ENCODE measurements around the gene ANKRD34A. TPM values are rescaled to one million over a fixed set of nuclear protein-coding genes. Genes with fewer than 3 reads are reported as not detected.
"Not testable (repeated sequence)": the region's sequence is repeated elsewhere in the genome, so short reads cannot be mapped to it uniquely, and the experiment has no call there.

ANKRD34A gene
- total and polyA plus RNA-seq, 4 donors: 0.06 to 0.17 (median 0.13) TPM; not detected in 1

DNA sequence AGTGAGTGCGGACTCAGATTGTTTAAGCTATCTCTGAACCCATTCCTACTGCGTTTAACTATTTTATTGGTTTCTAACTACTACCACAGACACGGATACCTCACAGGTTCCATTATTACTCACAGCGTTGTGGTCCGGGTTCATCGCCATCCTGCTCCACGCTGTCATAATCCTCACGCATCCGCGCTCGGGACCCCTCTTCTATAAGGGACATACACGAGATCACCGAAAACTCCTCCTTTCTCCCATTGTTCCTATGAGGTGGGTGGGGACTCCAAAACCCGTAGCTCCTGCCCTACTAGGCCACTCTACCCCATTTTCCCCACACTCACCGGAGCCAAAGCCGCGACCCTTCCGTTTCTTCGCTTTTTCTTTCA, 37.7 kb downstream of the ANKRD34A start:
- H3K27ac ChIP-seq (ENCODE audit: low read depth in 1 of 2, low read length in 2 of 2): peak overlapping the region; percentile 95 to 96
- peak overlapping the region; percentile 92 to 100 for H3K9ac ChIP-seq (ENCODE audit: low read depth in 1 of 2, low read length in 2 of 2)
- H3K4me1 ChIP-seq (ENCODE audit: control insufficient read depth in 4 of 4, insufficient read depth in 4 of 4, low read length in 3 of 4): peaks cover 0 to 9% (median 6%) of the 10 kb centered on the region in 4 donors
- H3K4me3 ChIP-seq (ENCODE audit: low read depth in 1 of 3, low read length in 3 of 3): peak overlapping the region; percentile 66 to 96 (median 88)
- 9% methylated on average over 19 of the region's 19 CpGs for WGBS
- TF ChIP-seq CTCF (IDR thresholded peaks at IDR 0.05; ENCODE audit: low read depth, low read length, missing input control) (no peak), NR2F2 (IDR thresholded peaks at IDR 0.05) (no peak), RAD21 (IDR thresholded peaks at IDR 0.05) (no peak), FOXA1 (IDR thresholded peaks at IDR 0.05) (no peak), SP1 (IDR thresholded peaks at IDR 0.05) (no peak), EGR1 (IDR thresholded peaks at IDR 0.05; ENCODE audit: low read depth in 2 of 2) (no peak), JUND (IDR thresholded peaks at IDR 0.05) (no peak), HNF4G (IDR thresholded peaks at IDR 0.05) (no peak), RXRA (IDR thresholded peaks at IDR 0.05) (no peak), GABPA (IDR thresholded peaks at IDR 0.05 in 1 of 2, conservative IDR thresholded peaks at IDR 0.05 in 1 of 2) (no peak), HNF4A (conservative IDR thresholded peaks at IDR 0.05) (no peak)
- TF ChIP-seq, protein P1, sequence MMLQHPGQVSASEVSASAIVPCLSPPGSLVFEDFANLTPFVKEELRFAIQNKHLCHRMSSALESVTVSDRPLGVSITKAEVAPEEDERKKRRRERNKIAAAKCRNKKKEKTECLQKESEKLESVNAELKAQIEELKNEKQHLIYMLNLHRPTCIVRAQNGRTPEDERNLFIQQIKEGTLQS (IDR thresholded peaks at IDR 0.05): no peak
- TF ChIP-seq, protein P2, sequence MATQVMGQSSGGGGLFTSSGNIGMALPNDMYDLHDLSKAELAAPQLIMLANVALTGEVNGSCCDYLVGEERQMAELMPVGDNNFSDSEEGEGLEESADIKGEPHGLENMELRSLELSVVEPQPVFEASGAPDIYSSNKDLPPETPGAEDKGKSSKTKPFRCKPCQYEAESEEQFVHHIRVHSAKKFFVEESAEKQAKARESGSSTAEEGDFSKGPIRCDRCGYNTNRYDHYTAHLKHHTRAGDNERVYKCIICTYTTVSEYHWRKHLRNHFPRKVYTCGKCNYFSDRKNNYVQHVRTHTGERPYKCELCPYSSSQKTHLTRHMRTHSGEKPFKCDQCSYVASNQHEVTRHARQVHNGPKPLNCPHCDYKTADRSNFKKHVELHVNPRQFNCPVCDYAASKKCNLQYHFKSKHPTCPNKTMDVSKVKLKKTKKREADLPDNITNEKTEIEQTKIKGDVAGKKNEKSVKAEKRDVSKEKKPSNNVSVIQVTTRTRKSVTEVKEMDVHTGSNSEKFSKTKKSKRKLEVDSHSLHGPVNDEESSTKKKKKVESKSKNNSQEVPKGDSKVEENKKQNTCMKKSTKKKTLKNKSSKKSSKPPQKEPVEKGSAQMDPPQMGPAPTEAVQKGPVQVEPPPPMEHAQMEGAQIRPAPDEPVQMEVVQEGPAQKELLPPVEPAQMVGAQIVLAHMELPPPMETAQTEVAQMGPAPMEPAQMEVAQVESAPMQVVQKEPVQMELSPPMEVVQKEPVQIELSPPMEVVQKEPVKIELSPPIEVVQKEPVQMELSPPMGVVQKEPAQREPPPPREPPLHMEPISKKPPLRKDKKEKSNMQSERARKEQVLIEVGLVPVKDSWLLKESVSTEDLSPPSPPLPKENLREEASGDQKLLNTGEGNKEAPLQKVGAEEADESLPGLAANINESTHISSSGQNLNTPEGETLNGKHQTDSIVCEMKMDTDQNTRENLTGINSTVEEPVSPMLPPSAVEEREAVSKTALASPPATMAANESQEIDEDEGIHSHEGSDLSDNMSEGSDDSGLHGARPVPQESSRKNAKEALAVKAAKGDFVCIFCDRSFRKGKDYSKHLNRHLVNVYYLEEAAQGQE (IDR thresholded peaks at IDR 0.05): no peak
- no peak for DNase-seq (ENCODE audit: low spot score)
- no peaks in the 10 kb centered on the region for H3K9me3 ChIP-seq (ENCODE audit: control insufficient read depth in 4 of 4, low read length in 3 of 4)
- peaks cover 0 to 3% (median 2%) of the 10 kb centered on the region in 4 donors for H3K36me3 ChIP-seq (ENCODE audit: control insufficient read depth in 4 of 4, insufficient read depth in 3 of 4, low read depth in 1 of 4, low read length in 3 of 4)
- no peaks in the 10 kb centered on the region for H3K27me3 ChIP-seq (ENCODE audit: control insufficient read depth in 4 of 4, insufficient read depth in 4 of 4, low read length in 3 of 4)

DNA sequence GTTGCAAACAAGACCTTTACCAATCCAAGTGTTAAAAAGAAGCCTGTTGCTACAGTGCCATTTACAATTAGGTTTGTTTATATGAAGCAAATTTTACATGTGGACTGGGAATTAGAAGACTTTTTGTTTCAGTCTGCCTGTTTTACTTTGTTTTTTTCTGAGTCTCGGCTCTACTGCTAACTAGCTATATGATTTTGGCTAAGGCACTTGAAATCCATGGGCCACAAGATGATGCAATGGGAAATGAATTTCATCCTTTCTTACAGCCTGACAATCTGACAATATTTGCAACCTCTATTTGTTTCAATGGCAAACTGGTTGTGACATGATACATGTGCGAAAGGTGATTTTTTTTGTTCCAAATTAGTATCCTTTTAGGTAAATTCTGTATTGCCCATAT, 42.1 kb downstream of the ANKRD34A start:
- peaks cover 8 to 30% (median 23%) of the 10 kb centered on the region in 4 donors for H3K4me1 ChIP-seq (ENCODE audit: control insufficient read depth in 4 of 4, insufficient read depth in 4 of 4, low read length in 3 of 4)
- TF ChIP-seq FOXA1 (IDR thresholded peaks at IDR 0.05): no peak
- TF ChIP-seq TAF1 (conservative IDR thresholded peaks at IDR 0.05): no peak
- TF ChIP-seq HNF4A (conservative IDR thresholded peaks at IDR 0.05): no peak
- TF ChIP-seq JUND (IDR thresholded peaks at IDR 0.05): no peak
- no peak for TF ChIP-seq NR2F2 (IDR thresholded peaks at IDR 0.05)
- no peak for TF ChIP-seq EGR1 (IDR thresholded peaks at IDR 0.05; ENCODE audit: low read depth in 2 of 2)
- no peak for TF ChIP-seq YY1 (IDR thresholded peaks at IDR 0.05)
- TF ChIP-seq RXRA (IDR thresholded peaks at IDR 0.05): no peak
- no peak for TF ChIP-seq RAD21 (IDR thresholded peaks at IDR 0.05)
- TF ChIP-seq SP1 (IDR thresholded peaks at IDR 0.05): no peak
- TF ChIP-seq HNF4G (IDR thresholded peaks at IDR 0.05): no peak
- TF ChIP-seq, protein P1 (IDR thresholded peaks at IDR 0.05): no peak
- no peak for TF ChIP-seq MAX (IDR thresholded peaks at IDR 0.05)
- no peak for TF ChIP-seq GABPA (IDR thresholded peaks at IDR 0.05 in 1 of 2, conservative IDR thresholded peaks at IDR 0.05 in 1 of 2)
- H3K9ac ChIP-seq (ENCODE audit: low read depth in 1 of 2, low read length in 2 of 2): no peak overlapping the region
- no peaks in the 10 kb centered on the region for H3K9me3 ChIP-seq (ENCODE audit: control insufficient read depth in 4 of 4, low read length in 3 of 4)
- H3K36me3 ChIP-seq (ENCODE audit: control insufficient read depth in 4 of 4, insufficient read depth in 3 of 4, low read depth in 1 of 4, low read length in 3 of 4): peaks cover 0 to 2% (median 2%) of the 10 kb centered on the region in 4 donors
- no peak overlapping the region for H3K4me3 ChIP-seq (ENCODE audit: low read depth in 1 of 3, low read length in 3 of 3)
- H3K27me3 ChIP-seq (ENCODE audit: control insufficient read depth in 4 of 4, insufficient read depth in 4 of 4, low read length in 3 of 4): no peaks in the 10 kb centered on the region
- H3K27ac ChIP-seq (ENCODE audit: low read depth in 1 of 2, low read length in 2 of 2): no peak overlapping the region
- DNase-seq (ENCODE audit: low spot score): no peak
- WGBS: 90% methylated on average over 2 of the region's 2 CpGs

GRCh38 chr1:145920297-145920696, 44.1 kb downstream of the ANKRD34A start:
- H3K4me1 ChIP-seq (ENCODE audit: control insufficient read depth in 4 of 4, insufficient read depth in 4 of 4, low read length in 3 of 4): peaks cover 8 to 25% (median 17%) of the 10 kb centered on the region in 4 donors
- H3K36me3 ChIP-seq (ENCODE audit: control insufficient read depth in 4 of 4, insufficient read depth in 3 of 4, low read depth in 1 of 4, low read length in 3 of 4); H3K27ac ChIP-seq (ENCODE audit: low read depth in 1 of 2, low read length in 2 of 2); H3K9me3 ChIP-seq (ENCODE audit: control insufficient read depth in 4 of 4, low read length in 3 of 4); H3K4me3 ChIP-seq (ENCODE audit: low read depth in 1 of 3, low read length in 3 of 3); H3K9ac ChIP-seq (ENCODE audit: low read depth in 1 of 2, low read length in 2 of 2); DNase-seq (ENCODE audit: low spot score); H3K27me3 ChIP-seq (ENCODE audit: control insufficient read depth in 4 of 4, insufficient read depth in 4 of 4, low read length in 3 of 4): not testable (repeated sequence)
- 90% methylated on average over 2 of the region's 4 CpGs for WGBS

All from liver (tissue), 9 donors.